ENCODE measurements around the gene ATRNL1. TPM values are rescaled to one million over a fixed set of nuclear protein-coding genes. Genes with fewer than 3 reads are reported as not detected.

Gene ATRNL1
- total RNA-seq, 4 donors from 2014 or later, result 0.93 to 19.0 (median 8.7) TPM

DNA sequence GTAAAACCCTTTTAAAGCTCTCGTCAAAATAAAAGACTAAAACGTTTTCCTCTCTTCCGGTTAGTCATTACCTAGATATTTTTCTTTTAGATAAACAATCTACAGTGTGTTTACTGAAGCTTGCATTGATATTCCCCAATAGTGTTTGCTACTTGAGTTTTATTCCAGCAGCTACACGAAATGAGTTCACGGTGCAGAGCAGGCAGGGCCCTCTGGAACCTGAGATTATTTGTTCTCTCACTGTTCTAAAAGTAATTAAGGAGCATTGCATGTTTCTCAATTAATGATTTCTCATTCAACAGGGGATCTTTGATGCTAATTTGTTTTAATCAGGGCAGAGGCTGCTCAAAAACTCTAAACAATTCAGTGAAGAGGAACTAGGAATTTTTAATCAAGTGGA is 860.1 kb downstream of the ATRNL1 start:
- 69 to 79% methylated on average over 5 of the region's 5 CpGs for WGBS, 2 donors (ENCODE audit: low coverage in 1 of 2)

DNA sequence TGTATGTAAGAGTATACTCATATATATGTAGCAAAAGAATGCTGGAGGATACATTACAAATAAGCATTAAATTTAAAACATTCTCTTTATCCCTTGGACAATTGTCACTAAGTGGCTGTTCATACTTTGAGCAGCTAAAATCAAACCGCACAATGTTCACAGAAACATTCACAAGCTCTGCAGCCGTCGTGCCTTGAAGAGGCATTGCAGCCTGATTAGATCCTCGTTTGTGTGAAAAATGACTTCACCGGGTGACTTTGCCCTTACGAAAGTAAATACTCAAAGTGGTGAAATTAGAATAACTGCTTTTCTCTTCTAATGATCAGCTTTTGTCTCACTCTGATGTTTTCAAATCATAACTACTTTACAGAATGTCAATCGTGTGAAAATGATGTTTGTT is 860.8 kb downstream of the ATRNL1 start:
- Histone ChIP-seq H3K9me3 (no peaks in the 10 kb centered on the region), H3K4me3 (no peak overlapping the region), H3K36me3 (no peaks in the 10 kb centered on the region), H3K27ac (no peak overlapping the region), H3K4me1 (no peaks in the 10 kb centered on the region), H3K27me3 (no peaks in the 10 kb centered on the region)
- TF ChIP-seq EP300 (IDR thresholded peaks at IDR 0.05) (no peak), POLR2A (IDR thresholded peaks at IDR 0.05) (no peak), POLR2AphosphoS5 (IDR thresholded peaks at IDR 0.05) (no peak)
- TF ChIP-seq, protein P1, sequence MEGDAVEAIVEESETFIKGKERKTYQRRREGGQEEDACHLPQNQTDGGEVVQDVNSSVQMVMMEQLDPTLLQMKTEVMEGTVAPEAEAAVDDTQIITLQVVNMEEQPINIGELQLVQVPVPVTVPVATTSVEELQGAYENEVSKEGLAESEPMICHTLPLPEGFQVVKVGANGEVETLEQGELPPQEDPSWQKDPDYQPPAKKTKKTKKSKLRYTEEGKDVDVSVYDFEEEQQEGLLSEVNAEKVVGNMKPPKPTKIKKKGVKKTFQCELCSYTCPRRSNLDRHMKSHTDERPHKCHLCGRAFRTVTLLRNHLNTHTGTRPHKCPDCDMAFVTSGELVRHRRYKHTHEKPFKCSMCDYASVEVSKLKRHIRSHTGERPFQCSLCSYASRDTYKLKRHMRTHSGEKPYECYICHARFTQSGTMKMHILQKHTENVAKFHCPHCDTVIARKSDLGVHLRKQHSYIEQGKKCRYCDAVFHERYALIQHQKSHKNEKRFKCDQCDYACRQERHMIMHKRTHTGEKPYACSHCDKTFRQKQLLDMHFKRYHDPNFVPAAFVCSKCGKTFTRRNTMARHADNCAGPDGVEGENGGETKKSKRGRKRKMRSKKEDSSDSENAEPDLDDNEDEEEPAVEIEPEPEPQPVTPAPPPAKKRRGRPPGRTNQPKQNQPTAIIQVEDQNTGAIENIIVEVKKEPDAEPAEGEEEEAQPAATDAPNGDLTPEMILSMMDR (IDR thresholded peaks at IDR 0.05), result no peak
- no peak for ATAC-seq
- WGBS, 2 donors (ENCODE audit: low coverage in 1 of 2), result 87 to 91% methylated on average over 7 of the region's 7 CpGs

More for the DNA sequence above, 860.1 kb downstream of the ATRNL1 start:
- Histone ChIP-seq H3K36me3 (no peaks in the 10 kb centered on the region), H3K4me1 (no peaks in the 10 kb centered on the region), H3K4me3 (no peak overlapping the region), H3K27ac (no peak overlapping the region), H3K9me3 (no peaks in the 10 kb centered on the region), H3K27me3 (no peaks in the 10 kb centered on the region)
- no peak for TF ChIP-seq EP300 (IDR thresholded peaks at IDR 0.05)
- TF ChIP-seq POLR2AphosphoS5 (IDR thresholded peaks at IDR 0.05), result no peak
- TF ChIP-seq, protein P1 (IDR thresholded peaks at IDR 0.05), result no peak
- TF ChIP-seq POLR2A (IDR thresholded peaks at IDR 0.05), result no peak
- no peak for ATAC-seq

DNA sequence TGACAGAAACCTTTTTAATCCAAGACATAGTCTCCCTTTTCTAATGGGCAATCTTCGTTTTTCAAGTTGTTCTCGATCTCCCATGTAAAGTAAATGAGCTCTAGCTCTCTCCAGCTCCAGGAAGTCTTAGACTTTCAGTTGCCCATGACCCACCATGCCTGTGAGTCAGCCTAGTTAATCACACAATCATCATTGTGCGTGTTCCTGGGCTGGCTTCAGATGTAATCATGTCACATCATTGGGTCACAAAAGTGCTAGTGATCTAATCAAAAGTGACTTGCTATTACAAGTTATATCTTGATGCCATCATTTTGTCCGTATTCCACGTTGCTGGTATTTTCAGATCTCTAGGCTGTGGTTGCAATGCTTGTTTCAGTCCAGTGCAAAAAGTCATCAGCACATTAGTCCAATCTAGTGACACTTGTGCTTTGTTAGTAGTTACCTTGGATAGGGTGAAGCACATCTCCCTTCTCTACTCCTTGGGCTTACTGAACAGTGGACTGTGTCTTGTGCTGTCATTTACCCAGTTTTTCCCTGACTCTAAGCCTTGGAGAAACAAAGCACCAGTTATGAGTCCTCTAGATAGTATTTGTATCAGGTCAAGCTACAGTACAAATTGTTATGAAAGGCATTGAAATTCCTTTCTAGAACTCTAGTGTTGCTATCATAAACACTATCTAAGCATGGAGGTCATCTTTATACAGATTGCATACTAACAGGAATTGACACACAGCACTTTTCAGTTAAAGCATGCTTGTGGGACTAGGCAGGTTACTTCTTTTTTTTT is 863.3 kb downstream of the ATRNL1 start:
- Histone ChIP-seq H3K9me3 (no peaks in the 10 kb centered on the region), H3K36me3 (no peaks in the 10 kb centered on the region), H3K4me1 (no peaks in the 10 kb centered on the region), H3K4me3 (no peak overlapping the region), H3K27ac (no peak overlapping the region), H3K27me3 (no peaks in the 10 kb centered on the region)
- ATAC-seq, result no peak
- TF ChIP-seq POLR2AphosphoS5 (IDR thresholded peaks at IDR 0.05), result no peak
- no peak for TF ChIP-seq POLR2A (IDR thresholded peaks at IDR 0.05)
- TF ChIP-seq, protein P1 (IDR thresholded peaks at IDR 0.05), result no peak
- no peak for TF ChIP-seq EP300 (IDR thresholded peaks at IDR 0.05)
- 86 to 94% methylated on average over 3 to 5 of the region's 5 CpGs for WGBS, 2 donors (ENCODE audit: low coverage in 1 of 2)

DNA sequence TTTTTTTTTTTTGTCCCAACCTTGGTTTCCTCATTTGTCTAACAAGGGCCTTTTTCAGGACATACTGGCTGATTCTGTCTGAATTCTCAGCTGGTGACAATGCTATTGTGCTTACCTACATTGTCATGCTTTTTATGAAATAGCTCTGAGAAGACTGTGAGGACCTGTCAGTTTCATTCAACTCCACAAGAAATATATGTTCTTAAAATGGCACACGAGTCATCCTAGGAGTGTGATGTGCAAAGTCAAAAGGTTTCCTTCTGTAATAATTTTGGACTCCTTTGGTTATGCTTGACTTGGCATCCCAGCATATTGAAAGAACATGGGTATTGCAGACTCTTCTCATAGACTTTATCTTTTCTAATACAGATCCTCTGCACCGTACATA is 863.8 kb downstream of the ATRNL1 start:
- WGBS, 2 donors (ENCODE audit: low coverage in 1 of 2), result 90 to 92% methylated on average over 2 of the region's 2 CpGs
- Histone ChIP-seq H3K9me3 (no peaks in the 10 kb centered on the region), H3K4me3 (no peak overlapping the region), H3K4me1 (no peaks in the 10 kb centered on the region), H3K27me3 (no peaks in the 10 kb centered on the region), H3K36me3 (no peaks in the 10 kb centered on the region), H3K27ac (no peak overlapping the region)
- no peak for ATAC-seq
- TF ChIP-seq EP300 (IDR thresholded peaks at IDR 0.05) (no peak), POLR2A (IDR thresholded peaks at IDR 0.05) (no peak), POLR2AphosphoS5 (IDR thresholded peaks at IDR 0.05) (no peak)
- TF ChIP-seq, protein P1 (IDR thresholded peaks at IDR 0.05), result no peak
